Measurements from ENCODE around the gene TRH.
A peak's percentile ranks its signal among the peaks of the same experiment; 100 is the strongest.

The TRH gene

GRCh38 chr3:129974564-129974832 lies at the start of gene TRH:
TSS of gene TRH (plus strand) at chr3:129974720. CDS start at chr3:129975817, 1,097 bp downstream.
- no peak for DNase-seq (ENCODE audit: low read depth)

DNA sequence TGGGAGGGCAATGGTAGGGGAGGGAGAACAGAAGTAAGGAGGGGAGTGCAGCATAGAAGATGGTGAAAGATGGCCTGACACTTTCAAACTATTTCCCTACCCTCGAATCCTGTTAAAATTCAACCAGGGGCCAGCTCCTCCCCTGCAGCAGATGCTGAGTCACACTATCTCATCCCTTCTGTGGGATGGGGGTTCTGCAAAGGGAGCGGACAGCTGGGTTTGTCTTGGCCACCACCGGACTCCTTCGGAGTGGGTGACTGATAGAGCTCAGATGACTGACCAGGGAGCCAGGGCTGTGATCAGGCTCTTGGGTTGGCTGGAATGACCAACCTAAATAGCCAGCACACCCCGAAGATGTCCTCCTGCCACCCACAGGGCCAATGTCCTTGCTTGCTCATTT lies 47.4 kb upstream of the TRH start:
- DNase-seq (ENCODE audit: low read depth), result no peak

GRCh38 chr3:129929383-129929782 lies 45.1 kb upstream of the TRH start:
- DNase-seq (ENCODE audit: low read depth), result no peak

GRCh38 chr3:129933471-129933870 lies 41.0 kb upstream of the TRH start:
- DNase-seq (ENCODE audit: low read depth), result no peak

GRCh38 chr3:129934234-129935123 lies 40.0 kb upstream of the TRH start:
- DNase-seq (ENCODE audit: low read depth), result no peak

- DNase-seq (ENCODE audit: low read depth), result peak; percentile 7
Measured at GRCh38 chr3:129936757-129937156, 37.8 kb upstream of the TRH start.

- no peak for DNase-seq (ENCODE audit: low read depth)
Measured at GRCh38 chr3:129937717-129938116, 36.8 kb upstream of the TRH start.

DNA sequence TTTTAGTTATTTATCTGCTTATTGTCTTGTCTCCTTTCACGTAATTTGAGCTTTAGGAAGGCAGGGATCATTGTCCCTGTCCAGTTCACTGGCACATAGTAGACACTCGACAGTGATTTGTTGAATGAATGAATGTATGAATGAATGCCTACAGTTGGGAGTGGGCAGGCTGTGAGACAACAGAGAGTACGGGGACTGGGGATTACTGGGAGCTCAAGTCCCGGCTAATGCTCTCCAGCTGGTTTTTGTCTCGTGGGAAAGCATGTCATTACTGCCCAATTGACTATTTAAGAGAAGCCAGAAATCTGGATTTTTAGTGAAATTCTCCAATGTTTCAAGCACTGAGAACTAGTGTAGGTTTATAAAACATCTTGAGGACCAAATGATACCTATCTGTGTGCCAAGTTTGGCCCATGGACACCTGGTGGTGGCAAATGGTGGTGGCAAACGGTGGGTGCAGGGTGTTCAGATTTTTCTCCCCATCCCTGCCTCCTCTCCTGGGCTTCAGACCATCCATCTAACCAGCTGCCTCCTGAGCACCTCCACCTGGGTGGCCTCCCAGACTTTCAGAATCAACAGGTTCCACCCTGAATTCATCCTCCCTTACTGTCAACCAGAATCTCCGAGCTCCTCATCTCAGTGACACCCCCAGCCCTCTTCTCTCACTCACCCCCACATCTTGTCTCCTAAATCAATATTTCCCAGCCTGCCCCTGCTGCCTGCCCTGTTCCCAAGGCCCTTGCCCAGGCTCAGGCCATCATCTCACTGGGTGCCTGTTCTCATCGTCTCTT lies 36.2 kb upstream of the TRH start:
- DNase-seq (ENCODE audit: low read depth), result no peak

DNA sequence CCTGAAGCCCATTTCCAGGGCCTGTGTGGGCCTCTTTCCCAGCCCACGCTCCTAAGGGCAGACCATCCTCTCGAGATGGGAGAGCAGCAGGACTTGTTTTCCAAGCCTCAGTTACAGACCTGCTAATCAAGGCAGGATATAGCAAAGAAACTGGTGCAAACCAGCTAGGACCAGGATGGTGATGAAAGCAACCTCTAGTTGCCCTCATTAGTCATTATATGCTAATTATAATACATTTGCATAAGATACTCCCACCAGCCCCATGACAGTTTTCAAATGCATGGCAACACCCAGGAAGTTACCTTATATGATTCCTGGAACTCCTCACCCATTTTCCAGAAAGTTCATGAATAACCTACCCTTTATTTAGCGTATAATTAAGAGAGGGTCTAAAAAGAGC lies 34.4 kb upstream of the TRH start:
- no peak for DNase-seq (ENCODE audit: low read depth)

DNA sequence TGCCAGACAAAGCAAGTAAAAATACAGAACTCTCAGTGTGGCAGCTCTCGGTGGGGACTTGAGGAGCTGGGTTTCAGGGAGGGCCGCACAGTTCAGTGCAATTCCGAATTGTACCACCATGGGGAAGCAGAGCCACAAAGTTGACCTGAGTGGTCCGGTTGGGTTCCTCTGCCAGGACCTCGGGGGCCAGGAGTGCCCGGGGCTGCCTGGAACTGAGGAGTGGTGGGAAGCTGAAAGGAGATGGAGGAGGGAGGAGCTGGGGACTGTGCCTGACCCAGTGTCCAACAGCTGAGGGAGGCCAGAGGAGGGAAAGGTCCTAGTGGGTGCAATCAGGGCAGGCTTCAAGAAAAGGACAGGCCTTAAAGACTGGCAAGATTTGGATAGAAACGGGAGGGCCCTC lies 32.2 kb upstream of the TRH start:
- DNase-seq (ENCODE audit: low read depth), result no peak

GRCh38 chr3:129943020-129943419 lies 31.5 kb upstream of the TRH start:
- DNase-seq (ENCODE audit: low read depth), result no peak

DNA sequence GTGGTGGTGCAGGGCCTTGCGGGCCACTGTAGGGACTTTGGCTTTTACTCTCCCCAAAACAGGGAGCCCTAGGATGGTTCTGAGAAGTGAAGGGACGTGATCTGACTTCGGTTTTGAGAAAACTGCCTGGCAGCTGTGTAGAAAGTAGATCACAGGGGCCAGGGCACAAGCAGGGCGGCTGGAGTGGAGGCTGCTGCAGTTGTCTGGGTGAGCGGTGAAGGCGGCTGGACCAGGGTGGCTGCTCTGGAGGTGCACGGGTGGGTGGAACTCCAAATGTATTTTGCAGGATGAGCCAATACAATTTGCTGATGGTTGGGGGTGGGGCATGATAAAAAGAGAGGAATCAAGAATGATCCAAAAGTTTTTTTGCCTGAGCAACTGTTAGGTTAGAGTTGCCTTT lies 29.8 kb upstream of the TRH start:
- DNase-seq (ENCODE audit: low read depth), result no peak

- no peak for DNase-seq (ENCODE audit: low read depth)
Measured at GRCh38 chr3:129947538-129948240, 26.8 kb upstream of the TRH start.

- no peak for DNase-seq (ENCODE audit: low read depth)
Measured at GRCh38 chr3:129950318-129951046, 24.0 kb upstream of the TRH start.

DNA sequence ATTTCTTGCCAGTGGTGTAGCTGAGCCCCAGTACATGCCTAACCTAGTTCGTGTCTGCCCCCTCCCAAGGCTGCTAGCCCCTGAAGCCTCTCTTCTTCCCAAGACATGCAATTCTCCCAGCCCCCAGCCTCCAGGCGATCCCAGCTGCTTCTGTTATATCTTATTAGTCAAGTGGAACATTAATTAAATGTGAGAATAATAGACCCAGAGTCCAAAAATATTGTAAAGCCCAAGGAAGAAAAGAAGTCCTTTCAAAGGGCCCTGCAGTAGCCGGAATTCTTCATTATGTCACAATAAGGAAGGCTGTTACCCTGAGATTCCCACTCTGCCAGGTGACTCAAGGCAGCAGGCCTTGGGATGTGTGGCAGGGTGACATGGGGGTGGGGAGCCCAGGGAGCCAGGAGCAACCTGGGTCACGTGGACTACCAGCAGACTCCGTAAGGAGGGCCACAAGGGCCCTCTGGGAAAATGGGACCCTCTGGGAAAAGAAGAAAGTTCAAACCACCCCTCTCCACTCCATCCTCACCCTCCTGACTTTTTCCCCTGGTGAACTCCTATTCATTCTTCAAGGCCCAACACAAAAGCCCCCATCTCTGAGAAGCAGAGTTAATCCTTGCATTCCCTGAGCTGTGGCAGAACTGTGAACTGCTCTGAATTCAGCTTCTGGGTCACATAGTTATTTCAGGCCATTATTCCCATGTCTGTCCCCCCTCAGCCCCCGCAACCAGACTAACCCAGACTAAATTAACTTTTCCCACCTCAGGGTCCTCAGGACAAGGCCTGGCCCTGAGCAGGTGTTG lies 21.8 kb upstream of the TRH start:
- DNase-seq (ENCODE audit: low read depth), result no peak

DNA sequence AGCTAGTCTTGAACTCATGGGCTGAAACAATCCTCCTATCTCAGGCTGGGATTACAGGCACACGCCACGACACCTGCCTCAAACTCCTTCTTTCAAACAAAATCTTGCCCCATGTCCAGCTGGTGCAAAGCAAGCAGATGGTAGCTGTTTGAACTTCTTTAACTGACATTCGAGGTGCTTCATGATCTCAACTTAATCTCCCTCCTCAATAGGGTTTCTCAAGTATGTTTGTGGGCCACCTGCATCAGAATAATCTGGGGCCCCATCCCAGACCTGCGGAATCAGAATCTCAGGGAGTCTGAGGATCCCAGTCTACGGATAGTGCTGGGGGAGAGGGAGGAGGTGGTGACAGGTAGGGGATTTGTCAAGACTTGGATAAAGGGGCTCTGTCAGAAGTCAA lies 20.9 kb upstream of the TRH start:
- no peak for DNase-seq (ENCODE audit: low read depth)

GRCh38 chr3:129954514-129954913 lies 20.0 kb upstream of the TRH start:
- no peak for DNase-seq (ENCODE audit: low read depth)

DNA sequence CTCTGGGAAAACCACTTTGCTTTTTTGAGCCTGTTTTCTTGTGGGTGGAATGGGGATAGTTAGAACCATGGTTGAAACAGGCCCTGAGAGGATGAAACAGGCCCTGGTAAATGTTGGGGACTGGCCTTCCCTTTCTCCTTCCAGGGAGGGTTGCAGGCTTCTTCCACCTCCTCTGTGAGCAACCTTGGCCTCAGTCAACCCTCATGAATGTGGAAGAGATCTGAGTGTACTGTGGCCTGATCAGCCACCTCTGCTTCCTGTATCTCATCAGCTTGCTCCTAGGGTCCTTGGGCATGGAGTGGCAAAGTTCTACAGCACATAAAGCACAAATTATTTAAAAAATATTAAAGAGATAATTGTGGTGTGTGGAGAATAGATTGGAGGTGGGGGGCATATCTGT lies 17.6 kb upstream of the TRH start:
- no peak for DNase-seq (ENCODE audit: low read depth)

DNA sequence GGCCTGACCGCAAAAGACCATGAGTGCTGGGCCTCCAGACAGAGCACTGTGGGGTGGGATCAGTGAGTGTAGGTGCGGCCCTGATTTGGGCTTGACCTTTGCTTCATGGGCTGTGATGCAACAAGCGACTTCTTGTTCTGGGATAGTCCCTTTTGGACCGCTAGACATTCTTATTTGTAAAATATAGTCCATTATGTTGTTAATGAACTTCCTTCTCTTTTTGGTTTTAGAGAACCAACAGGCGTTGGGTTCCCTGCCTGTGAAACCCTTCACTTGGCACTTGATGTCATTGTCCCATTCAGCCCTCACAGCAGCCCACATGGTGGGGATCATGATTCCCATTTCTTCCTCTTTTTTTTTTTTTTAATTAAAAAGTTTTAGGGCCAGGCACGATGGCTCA lies 15.8 kb upstream of the TRH start:
- DNase-seq (ENCODE audit: low read depth), result no peak

DNA sequence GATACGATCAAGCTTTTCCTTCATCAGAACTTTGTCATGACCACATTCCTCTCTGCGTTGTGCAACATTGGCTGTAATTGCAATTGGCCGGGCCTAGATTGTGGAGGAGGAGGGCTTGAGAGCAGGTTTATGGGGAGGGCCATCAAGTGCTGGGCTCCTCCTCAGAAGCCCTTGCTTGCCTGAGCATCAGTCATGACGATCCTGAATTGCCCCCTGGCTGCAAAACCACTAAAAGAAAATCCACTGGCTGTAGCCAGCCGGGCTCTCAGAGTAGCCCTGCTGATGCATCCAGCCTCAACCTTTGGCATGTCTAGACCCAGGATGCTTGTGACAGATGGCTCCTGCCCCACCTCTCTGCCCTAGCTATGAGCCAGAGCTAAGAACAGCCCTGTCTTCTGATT lies 13.4 kb upstream of the TRH start:
- no peak for DNase-seq (ENCODE audit: low read depth)

GRCh38 chr3:129962600-129962999 lies 11.9 kb upstream of the TRH start:
- no peak for DNase-seq (ENCODE audit: low read depth)
